Transverse colon (tissue), 4 donors: ENCODE measurements around the gene COMMD8. TPM values are rescaled to one million over a fixed set of nuclear protein-coding genes. Genes with fewer than 3 reads are reported as not detected.
"Not testable (repeated sequence)": the region's sequence is repeated elsewhere in the genome, so short reads cannot be mapped to it uniquely, and the experiment has no call there.

ENCODE experiments used
- DNase-seq: peaks from one replicate; pipeline ENCODE4 v3.0.0-alpha.2; 2019
- H3K27ac ChIP-seq, 4 donors: fragments of 200-600 bp; sonication (generic); 2 replicates each; pipeline ENCODE4 v1.5.1; 2016 to 2018; ENCODE audit warnings: inconsistent platforms in 4 of 4
- H3K27me3 ChIP-seq: fragments of 200-600 bp; sonication (generic); 2 replicates; pipeline ENCODE4 v1.5.1; 2017; ENCODE audit warnings: inconsistent platforms
- H3K36me3 ChIP-seq, 4 donors: fragments of 200-600 bp; sonication (generic); 2 replicates each; pipeline ENCODE4 v1.5.1; 2017 to 2019; ENCODE audit warnings: inconsistent platforms in 4 of 4
- H3K4me1 ChIP-seq, 4 donors: fragments of 200-600 bp; sonication (generic); 2 replicates each; pipeline ENCODE4 v1.5.1; 2017 to 2020; ENCODE audit warnings: inconsistent platforms in 4 of 4
- H3K4me3 ChIP-seq, 4 donors: fragments of 200-600 bp; sonication (generic); 1 replicate in 1 of 4; 2 replicates in 3 of 4; pipeline versions ENCODE4 v1.5.1 to v1.6.1; 2017 to 2019; ENCODE audit warnings: inconsistent platforms in 4 of 4
- H3K9me3 ChIP-seq, 2 donors: fragments of 200-600 bp; sonication (generic); 2 replicates each; pipeline ENCODE4 v1.5.1; 2017 to 2019; ENCODE audit warnings: inconsistent platforms in 2 of 2
- EP300 ChIP-seq: sonication (generic); formaldehyde crosslinking; IDR thresholded peaks from one replicate; pipeline ENCODE4 v1.6.1; 2017; ENCODE audit warnings: antibody characterized with exemption, low read depth
- POLR2A ChIP-seq: fragments of 450-650 bp; IDR thresholded peaks from one replicate; pipeline ENCODE4 v1.6.1; 2016; ENCODE audit warnings: antibody characterized with exemption, mild to moderate bottlenecking, moderate library complexity
- POLR2AphosphoS5 ChIP-seq, 3 donors: sonication (generic); formaldehyde crosslinking; IDR thresholded peaks; one replicate each; pipeline ENCODE4 v1.6.1; 2016; ENCODE audit warnings: antibody characterized with exemption in 3 of 3
- WGBS, 2 donors: methylation state at CpG; one replicate each; pipeline ENCODE4 v1.1.5; 2018; ENCODE audit warnings: low coverage in 1 of 2; 5-methylcytosine and 5-hydroxymethylcytosine counted together
- in situ Hi-C, 4 donors: fragments of 200-750 bp; cut with MboI; loops; one replicate each; pipeline versions ENCODE4 v1.15.0 to v1.15.1; 2017; ENCODE audit warnings: low sequenced_read_pairs in 3 of 4, low pct_ligation_motif_present in 1 of 4, low pct_unique_long_range_greater_than_20kb in 1 of 4
- intact Hi-C: fragments of 100-400 bp; cut with DNase I; formaldehyde crosslinking; loops from one replicate; pipeline ENCODE4 v1.15.1; 2023; ENCODE audit warnings: low total_unique reads
- total RNA-seq, 4 donors: library from RNA; depleted of rRNA; stranded (reverse); fragments of >200 nt; gene quantifications; one replicate each; pipeline ENCODE4 v1.1.0, GENCODE V29; 2016
- TF ChIP-seq, protein P1 (sequence below), 5 experiments: fragments of 200-600 bp in 3 of 5; fragments of 450-650 bp in 2 of 5; sonication (generic) in 3 of 5; IDR thresholded peaks; 1 replicate in 2 of 5; 2 replicates in 3 of 5; pipeline ENCODE4 v1.5.1; 2016 to 2017; ENCODE audit warnings: antibody characterized with exemption in 5 of 5, inconsistent platforms in 3 of 5, mild to moderate bottlenecking in 2 of 5, moderate library complexity in 1 of 5

COMMD8 gene
- total RNA-seq, 4 donors from 2014 or later, result 0.80 to 20.2 (median 8.2) TPM

DNA sequence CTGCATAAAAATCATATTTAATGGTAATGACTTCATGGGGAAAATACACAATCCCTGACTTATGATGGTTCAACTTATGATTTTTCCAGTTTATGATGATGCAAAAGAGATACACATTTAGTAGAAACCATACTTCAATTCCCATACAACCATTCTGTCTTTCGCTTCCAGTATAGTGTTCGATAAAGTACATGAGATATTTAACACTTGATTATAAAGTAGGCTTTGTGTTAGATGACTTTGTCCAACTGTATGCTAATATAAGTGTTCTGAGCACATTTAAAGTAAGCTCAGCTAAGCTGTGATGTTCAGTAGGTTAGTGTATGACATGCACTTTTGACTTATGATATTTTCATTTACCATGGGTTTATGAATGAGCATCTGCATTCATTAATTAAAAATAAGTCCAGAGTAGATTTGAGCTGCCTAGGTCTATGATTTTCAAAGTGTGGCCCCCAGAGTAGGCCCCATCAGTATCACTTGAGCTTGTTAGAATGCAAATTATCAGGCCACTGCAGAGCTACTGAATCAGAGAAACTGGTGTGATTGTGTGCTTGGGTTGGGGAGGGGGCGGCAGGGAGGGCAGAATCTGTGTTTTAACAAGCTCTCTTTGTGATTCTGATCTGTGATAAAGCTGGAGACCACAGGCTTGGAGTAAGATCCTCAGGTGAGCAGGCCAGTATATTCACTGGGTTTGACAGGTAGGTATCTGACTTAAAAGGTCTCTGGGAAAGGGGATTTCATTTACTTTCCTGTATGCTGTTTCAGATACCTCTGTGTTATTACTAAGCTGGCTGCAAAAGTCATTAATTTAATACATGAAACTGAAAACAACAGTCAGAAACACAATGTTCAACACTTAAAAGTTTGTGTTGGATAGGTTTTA, 30.0 kb upstream of the COMMD8 start:
- WGBS, 2 donors, result 84% methylated on average over 3 of the region's 3 CpGs
- no peak for DNase-seq

GRCh38 chr4:47490550-47490949, 27.0 kb upstream of the COMMD8 start:
- WGBS, 2 donors, result 70% methylated on average over 4 of the region's 4 CpGs; no CpG with 5 or more reads in 1 of the 2 donors
- intact Hi-C loops, result no loop called here

More for the DNA sequence above, 30.0 kb upstream of the COMMD8 start:
- H3K27ac ChIP-seq, result no peak overlapping the region
- no peak overlapping the region for H3K4me3 ChIP-seq
- peaks cover 0 to 14% (median 0%) of the 10 kb centered on the region in 4 donors for H3K4me1 ChIP-seq
- in situ Hi-C loops (loop anchor here in 1 of 4 donors (25.0 kb wide), 1 partner anchor 419 kb away; the partner anchor contains the start of gene NFXL1), intact Hi-C loops (no loop called here)
- TF ChIP-seq, protein P1, sequence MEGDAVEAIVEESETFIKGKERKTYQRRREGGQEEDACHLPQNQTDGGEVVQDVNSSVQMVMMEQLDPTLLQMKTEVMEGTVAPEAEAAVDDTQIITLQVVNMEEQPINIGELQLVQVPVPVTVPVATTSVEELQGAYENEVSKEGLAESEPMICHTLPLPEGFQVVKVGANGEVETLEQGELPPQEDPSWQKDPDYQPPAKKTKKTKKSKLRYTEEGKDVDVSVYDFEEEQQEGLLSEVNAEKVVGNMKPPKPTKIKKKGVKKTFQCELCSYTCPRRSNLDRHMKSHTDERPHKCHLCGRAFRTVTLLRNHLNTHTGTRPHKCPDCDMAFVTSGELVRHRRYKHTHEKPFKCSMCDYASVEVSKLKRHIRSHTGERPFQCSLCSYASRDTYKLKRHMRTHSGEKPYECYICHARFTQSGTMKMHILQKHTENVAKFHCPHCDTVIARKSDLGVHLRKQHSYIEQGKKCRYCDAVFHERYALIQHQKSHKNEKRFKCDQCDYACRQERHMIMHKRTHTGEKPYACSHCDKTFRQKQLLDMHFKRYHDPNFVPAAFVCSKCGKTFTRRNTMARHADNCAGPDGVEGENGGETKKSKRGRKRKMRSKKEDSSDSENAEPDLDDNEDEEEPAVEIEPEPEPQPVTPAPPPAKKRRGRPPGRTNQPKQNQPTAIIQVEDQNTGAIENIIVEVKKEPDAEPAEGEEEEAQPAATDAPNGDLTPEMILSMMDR (IDR thresholded peaks at IDR 0.05), result no peak
- TF ChIP-seq POLR2AphosphoS5 (IDR thresholded peaks at IDR 0.05) (no peak), EP300 (no peak)
- H3K9me3 ChIP-seq, result no peaks in the 10 kb centered on the region
- H3K36me3 ChIP-seq, result no peaks in the 10 kb centered on the region
- H3K27me3 ChIP-seq, result no peaks in the 10 kb centered on the region

DNA sequence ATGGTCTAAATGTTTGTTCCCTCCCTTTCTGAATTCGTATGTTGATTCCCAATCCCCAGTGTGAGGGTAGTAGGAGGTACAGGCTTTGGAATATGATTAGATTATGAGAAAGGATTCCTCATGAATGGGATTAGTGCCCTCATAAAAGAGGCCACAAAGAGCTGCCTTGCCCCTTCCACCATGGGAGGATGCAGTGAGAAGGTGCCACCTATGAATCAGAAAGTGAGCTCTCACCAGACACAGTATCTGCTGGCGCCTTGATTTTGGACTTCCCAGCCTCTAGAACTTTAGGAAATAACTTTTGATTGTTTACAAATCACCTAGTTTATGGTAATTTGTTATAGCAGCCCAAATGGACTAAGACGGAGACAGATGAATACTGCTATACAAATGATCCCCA, 25.2 kb upstream of the COMMD8 start:
- no peak for DNase-seq
- H3K27me3 ChIP-seq, result no peaks in the 10 kb centered on the region
- intact Hi-C loops, result no loop called here
- no peak overlapping the region for H3K27ac ChIP-seq
- H3K4me1 ChIP-seq, result peaks cover 0 to 36% (median 11%) of the 10 kb centered on the region in 4 donors
- 48 to 57% methylated on average over 3 of the region's 3 CpGs for WGBS, 2 donors
- in situ Hi-C loops, result loop anchor here in 1 of 4 donors (25.0 kb wide), 1 partner anchor 424 kb away; the partner anchor contains the start of gene NFXL1
- no peaks in the 10 kb centered on the region for H3K9me3 ChIP-seq
- no peak for TF ChIP-seq POLR2A
- TF ChIP-seq, protein P1 (IDR thresholded peaks at IDR 0.05), result no peak
- no peak for TF ChIP-seq EP300
- no peak for TF ChIP-seq POLR2AphosphoS5 (IDR thresholded peaks at IDR 0.05)
- no peak overlapping the region for H3K4me3 ChIP-seq
- no peaks in the 10 kb centered on the region for H3K36me3 ChIP-seq

More at GRCh38 chr4:47490550-47490949, 27.0 kb upstream of the COMMD8 start:
- H3K27ac ChIP-seq, result no peak overlapping the region
- in situ Hi-C loops, result loop anchor here in 1 of 4 donors (25.0 kb wide), 1 partner anchor 422 kb away; the partner anchor contains the start of gene NFXL1
- no peaks in the 10 kb centered on the region for H3K27me3 ChIP-seq
- no peak overlapping the region for H3K4me3 ChIP-seq
- no peak for TF ChIP-seq POLR2AphosphoS5 (IDR thresholded peaks at IDR 0.05)
- TF ChIP-seq, protein P1 (IDR thresholded peaks at IDR 0.05), result peak in 3 of 5 experiments; percentile 16 to 35 (median 23)
- no peaks in the 10 kb centered on the region for H3K36me3 ChIP-seq
- DNase-seq, result no peak
- H3K4me1 ChIP-seq, result peaks cover 0 to 31% (median 8%) of the 10 kb centered on the region in 4 donors
- no peaks in the 10 kb centered on the region for H3K9me3 ChIP-seq

DNA sequence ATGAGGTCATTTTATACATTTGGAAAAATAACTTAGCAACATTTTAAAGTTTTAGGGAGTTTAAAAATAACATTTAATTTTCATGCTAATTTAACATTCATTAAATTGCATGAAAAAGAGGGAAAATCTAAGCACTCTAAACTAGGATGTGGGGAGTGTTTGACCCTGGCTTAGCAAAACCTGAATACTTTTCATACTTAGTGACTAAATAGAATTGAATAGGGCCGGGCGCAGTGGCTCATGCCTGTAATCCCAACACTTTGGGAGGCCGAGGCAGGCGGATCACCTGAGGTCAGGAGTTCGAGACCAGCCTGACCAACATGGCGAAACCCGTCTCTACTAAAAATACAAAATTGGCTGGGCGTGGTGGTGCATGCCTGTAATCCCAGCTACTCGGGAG, 23.2 kb upstream of the COMMD8 start:
- H3K36me3 ChIP-seq, H3K27me3 ChIP-seq, DNase-seq, intact Hi-C loops, H3K9me3 ChIP-seq: not testable (repeated sequence)
- WGBS, 2 donors, result 90% methylated on average over 9 of the region's 9 CpGs; no CpG with 5 or more reads in 1 of the 2 donors
- H3K27ac ChIP-seq, result peak overlapping the region in 1 of 4 donors; percentile 93
- in situ Hi-C loops, result loop anchor here in 1 of 4 donors (25.0 kb wide), 1 partner anchor 426 kb away; the partner anchor contains the start of gene NFXL1
- H3K4me1 ChIP-seq, result peaks cover 0 to 29% (median 11%) of the 10 kb centered on the region in 4 donors
- peak overlapping the region in 3 of 4 donors; percentile 51 to 74 (median 66) for H3K4me3 ChIP-seq
